GM21619 (cell line): Measurements from ENCODE around the gene GALNT11.
"Not testable (repeated sequence)": the region's sequence is repeated elsewhere in the genome, so short reads cannot be mapped to it uniquely, and the experiment has no call there.

Experiments
- ATAC-seq: cut with Tn5 transposase; IDR thresholded peaks from one replicate; pipeline ENCODE4 v1.9.1; 2021; ENCODE audit not compliant: unreplicated experiment

The GALNT11 gene

DNA sequence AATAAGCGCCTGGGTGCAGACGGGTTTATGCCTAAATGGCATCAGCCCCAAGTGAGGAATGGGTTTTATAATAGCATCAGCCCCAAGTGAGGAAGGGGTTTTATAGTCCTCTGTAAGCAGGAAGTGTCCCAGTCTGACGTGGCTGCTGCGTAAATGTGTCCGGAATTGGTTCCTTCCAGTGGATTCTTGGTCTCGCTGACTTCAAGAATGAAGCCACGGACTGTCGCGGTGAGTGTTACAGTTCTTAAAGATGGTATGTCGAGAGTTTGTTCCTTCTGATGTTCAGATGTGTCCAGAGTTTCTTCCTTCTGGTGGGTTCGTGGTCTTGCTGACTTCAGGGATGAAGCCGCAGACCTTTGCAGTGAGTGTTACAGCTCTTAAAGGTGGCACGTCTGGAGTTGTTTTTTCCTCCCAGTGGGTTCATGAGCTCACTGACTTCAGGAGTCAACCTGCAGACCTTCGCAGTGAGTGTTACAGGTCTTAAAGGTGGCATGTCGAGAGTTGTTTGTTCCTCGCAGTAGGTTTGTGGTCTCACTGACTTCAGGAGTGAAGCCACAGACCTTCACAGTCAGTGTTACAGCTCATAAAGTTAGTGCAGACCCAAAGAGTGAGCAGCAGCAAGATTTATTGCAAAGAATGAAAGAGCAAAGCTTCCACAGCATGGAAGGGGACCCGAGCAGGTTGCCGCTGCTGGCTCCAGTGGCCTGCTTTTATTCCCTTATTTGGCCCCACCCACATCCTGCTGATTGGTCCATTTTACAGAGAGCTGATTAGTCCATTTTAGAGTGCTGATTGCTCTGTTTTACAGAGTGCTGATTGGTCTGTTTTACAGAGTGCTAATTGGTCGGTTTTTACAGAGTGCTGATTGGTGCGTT lies 2.3 kb downstream of the GALNT11 start:
- ATAC-seq = not testable (repeated sequence)

DNA sequence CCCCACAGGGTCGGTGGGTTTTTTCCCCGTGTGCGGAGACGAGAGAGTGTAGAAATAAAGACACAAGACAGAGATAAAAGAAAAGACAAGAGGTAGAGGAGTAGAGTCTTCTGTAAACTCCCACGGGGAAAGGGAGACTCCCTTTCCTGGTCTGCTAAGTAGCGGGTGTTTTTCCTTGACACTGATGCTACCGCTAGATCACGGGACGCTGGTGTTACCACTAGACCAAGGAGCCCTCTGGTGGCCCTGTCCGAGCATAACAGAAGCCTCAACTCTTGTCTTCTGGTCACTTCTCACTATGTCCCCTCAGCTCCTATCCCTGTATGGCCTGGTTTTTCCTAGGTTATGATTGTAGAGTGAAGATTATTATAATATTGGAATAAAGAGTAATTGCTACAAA lies 4.6 kb downstream of the GALNT11 start:
- not testable (repeated sequence) for ATAC-seq

DNA sequence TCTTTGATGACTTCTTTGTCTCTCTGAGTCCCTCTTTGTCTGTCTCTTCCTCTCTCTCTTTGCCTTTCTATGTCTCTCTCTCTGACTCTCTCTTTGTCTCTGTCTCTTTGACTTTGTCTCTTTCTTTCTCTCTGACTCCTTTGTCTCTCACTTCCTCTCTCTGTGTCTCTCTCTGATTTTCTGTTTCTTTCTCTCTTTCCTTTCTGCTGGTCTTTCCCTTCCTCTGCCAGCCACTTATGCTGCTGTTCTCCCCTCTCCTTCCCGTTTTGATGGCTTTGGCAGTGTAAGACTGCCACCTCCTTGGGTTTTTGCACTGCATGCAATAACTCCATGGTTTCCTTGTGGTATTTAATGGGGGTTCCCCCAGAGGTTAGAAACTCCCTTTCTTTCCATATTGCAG lies 5.2 kb downstream of the GALNT11 start:
- not testable (repeated sequence) for ATAC-seq

DNA sequence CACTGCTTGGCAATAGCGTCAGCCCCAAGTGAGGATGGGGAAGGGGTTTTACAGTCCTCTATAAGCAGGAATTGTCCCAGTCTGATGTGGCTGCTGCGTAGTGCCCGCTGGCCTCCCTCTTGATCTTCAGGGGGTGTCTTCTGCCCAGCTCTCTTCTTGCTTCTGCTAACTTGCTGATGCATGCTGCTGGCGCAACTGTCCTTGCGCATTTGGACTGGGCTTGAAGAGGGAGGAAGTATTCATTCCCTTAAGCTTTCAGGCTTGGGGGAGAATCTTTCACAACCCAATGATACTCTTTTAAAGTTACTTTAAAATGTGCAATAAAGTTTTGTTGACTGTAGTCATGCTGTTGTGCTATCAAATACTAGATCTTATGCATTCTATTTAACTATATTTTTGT lies 10.3 kb downstream of the GALNT11 start:
- no peak for ATAC-seq

DNA sequence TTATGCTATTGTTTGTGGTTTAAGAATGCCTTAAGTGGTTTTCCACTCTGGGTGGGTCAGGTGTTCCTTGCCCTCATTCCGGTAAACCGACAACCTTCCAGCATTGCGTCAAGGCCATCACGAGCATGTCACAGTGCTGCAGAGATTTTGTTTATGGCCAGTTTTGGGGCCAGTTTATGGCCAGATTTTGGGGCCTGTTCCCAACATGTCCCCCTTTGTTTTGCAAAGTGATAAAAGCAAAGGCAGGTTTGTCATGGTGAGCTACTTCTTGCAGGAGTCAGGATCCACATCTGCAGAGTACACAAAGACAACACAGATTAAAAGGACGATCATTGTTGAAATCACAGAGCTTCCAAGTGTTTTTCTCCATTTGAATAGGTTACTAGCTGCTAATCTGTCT lies 12.9 kb downstream of the GALNT11 start:
- ATAC-seq = not testable (repeated sequence)

DNA sequence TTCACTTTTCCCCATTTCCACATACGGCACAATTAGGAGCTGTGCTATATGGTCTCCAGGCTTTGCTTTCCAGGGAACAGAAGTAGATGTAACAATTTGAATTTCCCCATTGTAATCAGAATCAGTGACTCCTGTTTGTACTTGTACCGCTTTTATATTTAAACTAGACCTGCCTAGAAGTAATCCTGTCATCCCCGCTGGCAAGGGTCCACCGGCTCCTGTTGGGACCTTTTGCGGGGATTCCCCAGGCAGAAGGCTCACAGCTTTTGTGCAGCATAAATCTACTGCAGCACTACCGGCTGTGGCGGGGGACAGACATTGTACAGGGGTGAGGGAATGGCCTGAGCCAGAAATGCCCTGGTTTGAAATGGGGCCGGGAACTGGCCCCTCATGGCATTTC lies 17.6 kb downstream of the GALNT11 start:
- not testable (repeated sequence) for ATAC-seq

DNA sequence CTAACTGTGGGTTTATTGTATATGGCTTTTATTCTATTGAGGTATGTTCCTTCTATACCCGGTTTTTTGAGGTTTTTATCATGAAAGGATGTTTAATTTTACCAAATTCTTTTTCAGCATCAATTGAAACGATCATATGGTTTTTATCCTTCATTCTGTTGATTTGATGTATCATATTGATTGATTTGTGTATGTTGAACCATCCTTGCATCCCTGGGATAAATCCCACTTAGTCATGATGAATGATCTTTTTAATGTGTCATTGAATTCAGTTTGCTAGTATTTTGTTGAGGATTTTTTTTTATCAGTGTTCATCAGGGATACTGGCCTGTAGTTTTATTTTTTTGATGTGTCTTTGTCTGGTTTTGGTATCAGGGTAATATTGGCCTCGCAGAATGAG lies 19.4 kb downstream of the GALNT11 start:
- not testable (repeated sequence) for ATAC-seq

DNA sequence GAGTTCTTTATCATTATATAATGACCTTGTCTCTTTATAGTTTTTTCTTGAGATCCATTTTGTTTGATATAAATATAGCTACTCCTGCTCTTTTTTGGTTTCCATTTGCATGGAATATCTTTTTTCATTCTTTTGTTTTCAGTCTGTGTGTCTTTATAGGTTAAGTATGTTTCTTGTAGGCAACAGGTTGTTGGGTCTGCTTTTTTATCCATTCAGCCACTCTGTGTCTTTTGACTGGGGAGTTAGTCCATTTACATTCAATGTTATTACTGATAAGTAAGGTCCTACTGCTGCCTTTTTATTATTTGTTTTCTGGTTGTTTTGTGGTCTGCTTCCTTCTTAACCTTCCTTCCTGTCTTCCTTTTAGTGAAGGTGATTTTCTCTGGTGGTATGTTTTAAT lies 21.1 kb downstream of the GALNT11 start:
- no peak for ATAC-seq

DNA sequence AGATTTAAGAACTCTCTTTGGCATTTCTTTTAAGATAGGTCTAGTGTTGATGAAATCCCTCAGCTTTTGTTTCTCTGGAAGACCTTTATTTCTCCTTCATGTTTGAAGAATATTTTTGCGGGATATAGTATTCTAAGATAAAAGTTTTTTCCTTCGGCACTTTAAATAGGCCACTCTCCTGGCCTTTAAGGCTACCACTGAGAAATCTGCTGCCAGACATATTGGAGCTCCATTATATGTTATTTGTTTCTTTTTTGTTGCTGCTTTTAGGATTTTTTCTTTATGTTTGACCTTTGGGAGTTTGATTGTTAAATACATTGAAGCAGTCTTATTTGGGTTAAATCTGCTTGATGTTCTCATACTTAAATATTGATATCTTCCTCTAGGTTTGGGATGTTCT lies 22.6 kb downstream of the GALNT11 start:
- ATAC-seq = no peak

DNA sequence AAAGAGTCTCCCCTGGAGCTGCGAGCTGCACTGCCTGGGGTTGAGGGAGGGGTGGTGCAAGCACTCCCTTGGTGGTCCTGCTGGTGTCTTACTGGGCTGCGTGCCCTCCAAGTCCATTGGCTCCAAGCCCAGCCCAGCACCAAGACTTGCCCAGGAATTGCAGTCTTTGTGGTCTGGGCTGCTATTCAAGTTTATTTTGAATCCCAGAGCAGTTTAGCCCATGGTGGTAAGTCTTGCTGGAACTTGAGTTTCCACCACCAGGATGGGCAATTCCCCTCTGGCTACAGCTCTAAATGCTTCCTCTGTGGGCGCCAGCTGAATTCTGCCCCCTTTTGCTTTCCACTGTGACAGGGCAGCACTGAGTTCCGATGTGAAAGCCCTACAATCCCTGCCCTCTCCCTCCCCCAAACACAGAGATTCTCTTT lies 25.1 kb downstream of the GALNT11 start:
- no peak for ATAC-seq

DNA sequence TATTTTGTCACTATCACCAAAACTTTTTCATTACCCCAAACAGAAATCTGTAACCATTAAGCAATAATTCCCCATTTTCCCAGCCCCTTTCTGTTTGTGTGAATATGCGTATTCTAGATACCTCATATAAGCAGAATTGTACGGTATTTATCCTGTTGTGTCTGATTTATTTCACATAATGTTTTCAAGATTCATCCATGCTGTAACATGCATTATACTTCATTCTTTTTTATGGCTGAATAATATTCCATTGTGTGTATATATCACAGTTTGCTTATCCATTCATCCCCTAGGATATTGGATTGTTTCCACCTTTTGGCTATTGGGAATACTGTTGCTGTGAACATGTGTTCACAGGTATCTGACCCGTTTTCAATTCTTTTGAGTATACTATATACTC lies 26.5 kb downstream of the GALNT11 start:
- ATAC-seq = no peak

DNA sequence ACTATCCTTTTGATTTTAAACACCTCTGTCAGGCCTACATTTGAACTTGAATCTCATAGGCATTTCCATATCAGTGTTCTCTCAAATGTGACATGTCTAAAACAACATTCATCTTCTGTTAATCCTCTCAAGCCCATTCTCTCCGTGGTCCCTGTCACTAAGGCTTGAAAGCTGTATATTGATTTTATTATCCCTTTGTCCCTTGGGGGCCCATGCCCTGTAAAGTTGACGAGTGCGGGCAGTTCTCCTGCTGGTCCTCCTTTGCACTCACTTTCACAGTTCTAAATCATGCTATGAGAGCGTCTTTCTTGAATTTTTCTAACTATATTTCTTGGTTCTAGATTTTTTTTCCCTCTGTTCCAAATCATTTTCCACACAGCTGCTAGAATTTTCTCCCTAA lies 27.3 kb downstream of the GALNT11 start:
- ATAC-seq = no peak

DNA sequence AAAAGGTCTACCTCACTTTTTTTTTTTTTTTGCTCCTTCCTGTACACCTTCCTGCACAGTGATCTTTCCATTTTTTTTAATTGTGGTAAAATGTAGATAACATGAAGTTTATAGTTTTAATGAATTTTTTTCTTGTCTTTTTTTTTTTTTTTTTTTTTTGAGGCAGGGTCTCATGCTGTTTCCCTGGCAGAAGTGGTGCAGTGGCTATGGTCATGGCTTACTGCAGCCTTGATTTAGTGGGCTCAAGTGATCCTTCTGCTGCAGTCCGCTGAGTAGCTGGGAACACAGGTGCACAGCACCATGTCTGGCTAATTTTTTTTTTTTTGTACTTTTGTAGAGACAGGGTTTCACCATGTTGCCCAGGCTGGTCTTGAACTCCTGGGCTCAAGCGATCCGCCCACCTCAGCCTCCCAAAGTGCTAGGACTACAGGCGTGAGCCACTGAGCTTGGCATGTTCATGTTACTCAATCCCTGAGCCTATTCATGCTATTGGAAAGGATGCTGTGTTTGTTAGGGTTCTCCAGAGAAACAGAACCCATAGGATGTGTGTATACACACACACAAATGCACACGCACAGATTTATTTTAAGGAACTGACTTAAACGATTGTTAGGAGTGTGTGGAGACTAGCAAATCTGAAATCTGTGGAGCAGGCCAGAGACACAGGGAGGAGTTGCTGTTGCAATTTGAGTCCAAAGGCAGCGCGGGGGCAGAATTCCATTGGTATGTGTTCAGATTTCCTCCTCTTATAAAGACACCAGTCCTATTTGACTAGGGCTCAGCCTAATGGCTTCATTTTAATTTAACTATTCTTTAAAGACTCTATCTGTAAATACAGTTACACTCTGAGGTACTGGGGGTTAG lies 29.1 kb downstream of the GALNT11 start:
- ATAC-seq = no peak

DNA sequence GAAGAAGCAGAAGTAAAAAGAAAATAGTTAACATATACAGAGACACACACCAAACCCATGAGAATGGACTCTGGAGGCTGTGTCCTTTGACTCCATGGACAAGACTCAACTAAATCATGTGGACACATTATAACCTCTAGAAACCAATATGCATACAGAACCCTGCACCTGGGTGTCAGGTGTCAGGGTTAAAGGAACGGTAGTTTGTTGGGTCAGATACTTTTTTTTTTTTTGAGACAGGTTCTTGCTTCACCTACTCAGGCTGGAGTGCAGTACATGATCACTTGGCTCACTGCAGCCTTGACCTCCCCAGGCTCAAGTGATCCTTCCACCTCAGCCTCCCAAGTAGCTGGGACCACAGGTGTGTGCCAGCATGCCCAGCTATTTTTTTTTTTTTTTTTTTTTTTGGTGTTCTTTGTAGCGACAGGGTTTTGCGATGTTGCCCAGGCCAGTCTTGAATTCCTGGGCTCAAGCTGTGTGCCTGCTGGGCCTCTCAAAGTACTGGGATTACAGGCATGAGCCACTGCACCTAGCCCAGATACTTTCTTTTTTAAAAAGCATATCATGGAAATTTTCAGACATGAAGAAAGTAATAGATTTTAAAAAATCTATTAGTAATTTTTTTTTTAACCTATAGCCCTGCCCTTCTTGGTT lies 31.3 kb downstream of the GALNT11 start:
- no peak for ATAC-seq

DNA sequence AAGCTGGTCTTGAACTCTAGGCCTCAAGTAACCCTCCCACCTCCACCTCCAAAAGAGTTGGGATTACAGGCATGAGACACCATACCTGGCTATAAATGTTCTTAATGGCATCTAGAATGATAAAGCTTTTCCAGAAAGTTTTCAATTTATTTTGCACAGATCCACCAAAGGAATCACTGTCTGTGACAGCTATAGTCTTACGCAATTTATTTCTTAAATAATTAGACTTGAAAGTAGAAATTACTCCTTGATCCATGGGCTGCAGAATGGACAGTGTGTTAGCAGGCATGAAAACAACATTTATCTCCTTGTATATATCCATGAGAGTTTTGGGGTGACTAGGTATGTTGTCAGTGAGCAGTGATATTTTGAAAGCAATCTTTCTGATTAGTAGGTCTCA lies 33.8 kb downstream of the GALNT11 start:
- no peak for ATAC-seq

DNA sequence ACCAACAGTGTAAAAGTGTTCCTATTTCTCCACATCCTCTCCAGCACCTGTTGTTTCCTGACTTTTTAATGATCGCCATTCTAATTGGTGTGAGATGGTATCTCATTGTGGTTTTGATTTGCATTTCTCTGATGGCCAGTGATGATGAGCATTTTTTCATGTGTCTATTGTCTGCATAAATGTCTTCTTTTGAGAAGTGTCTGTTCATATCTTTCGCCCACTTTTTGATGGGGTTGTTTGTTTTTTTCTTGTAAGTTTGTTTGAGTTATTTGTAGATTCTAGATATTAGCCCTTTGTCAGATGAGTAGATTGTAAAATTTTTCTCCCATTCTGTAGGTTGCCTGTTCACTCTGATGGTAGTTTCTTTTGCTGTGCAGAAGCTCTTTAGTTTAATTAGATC lies 35.6 kb downstream of the GALNT11 start:
- ATAC-seq = not testable (repeated sequence)

DNA sequence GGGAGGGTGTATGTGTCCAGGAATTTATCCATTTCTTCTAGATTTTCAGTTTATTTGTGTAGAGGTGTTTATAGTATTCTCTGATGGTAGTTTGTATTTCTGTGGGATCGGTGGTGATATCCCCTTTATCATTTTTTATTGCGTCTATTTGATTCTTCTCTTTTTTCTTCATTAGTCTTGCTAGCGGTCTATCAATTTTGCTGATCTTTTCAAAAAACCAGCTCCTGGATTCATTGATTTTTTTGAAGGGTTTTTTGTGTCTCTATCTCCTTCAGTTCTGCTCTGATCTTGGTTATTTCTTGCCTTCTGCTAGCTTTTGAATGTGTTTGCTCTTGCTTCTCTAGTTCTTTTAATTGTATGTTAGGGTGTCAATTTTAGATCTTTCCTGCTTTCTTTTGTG lies 37.7 kb downstream of the GALNT11 start:
- ATAC-seq = not testable (repeated sequence)

DNA sequence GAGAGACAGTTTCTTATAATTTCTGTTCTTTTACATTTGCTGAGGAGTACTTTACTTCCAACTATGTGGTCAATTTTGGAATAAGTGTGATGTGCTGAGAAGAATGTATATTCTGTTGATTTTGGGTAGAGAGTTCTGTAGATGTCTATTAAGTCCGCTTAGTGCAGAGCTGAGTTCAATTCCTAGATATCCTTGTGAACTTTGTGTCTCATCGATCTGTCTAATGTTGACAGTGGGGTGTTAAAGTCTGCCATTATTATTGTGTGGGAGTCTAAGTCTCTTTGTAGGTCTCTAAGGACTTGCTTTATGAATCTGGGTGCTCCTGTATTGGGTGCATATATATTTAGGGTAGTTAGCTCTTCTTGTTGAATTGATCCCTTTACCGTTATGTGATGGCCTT lies 38.3 kb downstream of the GALNT11 start:
- ATAC-seq = not testable (repeated sequence)

DNA sequence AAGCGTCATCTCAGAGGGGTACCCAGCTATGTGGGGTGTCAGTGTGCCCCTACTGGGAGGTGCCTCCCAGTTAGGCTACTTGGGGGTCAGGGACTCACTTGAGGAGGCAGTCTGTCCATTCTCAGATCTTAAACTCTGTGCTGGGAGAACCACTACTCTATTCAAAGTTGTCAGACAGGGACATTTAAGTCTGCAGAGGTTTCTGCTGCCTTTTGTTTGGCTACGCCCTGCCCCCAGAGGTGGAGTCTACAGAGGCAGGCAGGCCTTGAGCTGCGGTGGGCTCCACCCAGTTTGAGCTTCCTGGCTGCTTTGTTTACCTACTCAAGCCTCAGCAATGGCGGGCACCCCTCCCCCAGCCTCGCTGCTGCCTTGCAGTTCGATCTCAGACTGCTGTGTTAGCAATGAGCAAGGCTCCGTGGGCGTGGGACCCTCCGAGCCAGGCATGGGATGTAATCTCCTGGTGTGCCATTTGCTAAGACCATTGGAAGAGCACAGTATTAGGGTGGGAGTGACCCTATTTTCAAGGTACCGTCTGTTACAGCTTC lies 40.4 kb downstream of the GALNT11 start:
- not testable (repeated sequence) for ATAC-seq

DNA sequence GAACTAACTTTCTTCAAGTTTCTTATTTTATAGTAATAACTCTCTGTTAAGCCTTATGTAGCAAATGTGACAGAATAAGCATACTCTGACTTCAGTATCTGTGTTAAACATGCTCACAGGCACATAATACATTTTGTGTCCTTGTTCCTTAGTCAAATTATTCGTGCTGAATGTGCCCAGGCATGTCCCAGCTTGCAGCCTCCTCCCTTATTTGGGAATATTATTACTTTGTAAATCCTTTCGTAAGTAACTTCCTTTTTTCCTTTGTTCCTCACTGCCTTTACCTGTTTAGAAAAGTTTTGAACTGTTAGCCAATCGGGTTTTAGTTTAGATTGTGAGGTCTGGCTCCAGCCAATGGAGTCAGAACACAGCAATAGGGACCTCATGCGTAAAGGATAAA lies 46.9 kb downstream of the GALNT11 start:
- no peak for ATAC-seq

DNA sequence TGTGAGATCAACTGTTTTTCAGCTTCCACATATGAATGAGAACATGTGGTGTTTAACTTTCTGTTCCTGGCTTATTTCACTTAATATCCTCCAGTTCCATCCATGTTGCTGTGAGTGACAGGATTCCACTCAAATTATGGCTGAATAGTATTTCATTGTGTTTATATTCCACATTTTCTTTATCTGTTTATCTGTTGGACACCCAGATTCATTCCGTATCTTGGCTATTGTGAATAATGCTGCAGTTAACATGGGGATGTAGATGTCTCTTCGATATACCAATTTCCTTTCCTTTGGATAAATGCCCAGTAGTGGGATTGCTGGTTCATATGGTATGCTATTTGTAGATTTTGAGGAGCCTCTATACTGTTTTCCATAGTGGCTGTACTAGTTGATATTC lies 47.9 kb downstream of the GALNT11 start:
- no peak for ATAC-seq
